ENCODE measurements around the gene CAV3. TPM values are rescaled to one million over a fixed set of nuclear protein-coding genes. Genes with fewer than 3 reads are reported as not detected.

CAV3 gene
- total RNA-seq, 1 donor from 2014 or later, result not detected

DNA sequence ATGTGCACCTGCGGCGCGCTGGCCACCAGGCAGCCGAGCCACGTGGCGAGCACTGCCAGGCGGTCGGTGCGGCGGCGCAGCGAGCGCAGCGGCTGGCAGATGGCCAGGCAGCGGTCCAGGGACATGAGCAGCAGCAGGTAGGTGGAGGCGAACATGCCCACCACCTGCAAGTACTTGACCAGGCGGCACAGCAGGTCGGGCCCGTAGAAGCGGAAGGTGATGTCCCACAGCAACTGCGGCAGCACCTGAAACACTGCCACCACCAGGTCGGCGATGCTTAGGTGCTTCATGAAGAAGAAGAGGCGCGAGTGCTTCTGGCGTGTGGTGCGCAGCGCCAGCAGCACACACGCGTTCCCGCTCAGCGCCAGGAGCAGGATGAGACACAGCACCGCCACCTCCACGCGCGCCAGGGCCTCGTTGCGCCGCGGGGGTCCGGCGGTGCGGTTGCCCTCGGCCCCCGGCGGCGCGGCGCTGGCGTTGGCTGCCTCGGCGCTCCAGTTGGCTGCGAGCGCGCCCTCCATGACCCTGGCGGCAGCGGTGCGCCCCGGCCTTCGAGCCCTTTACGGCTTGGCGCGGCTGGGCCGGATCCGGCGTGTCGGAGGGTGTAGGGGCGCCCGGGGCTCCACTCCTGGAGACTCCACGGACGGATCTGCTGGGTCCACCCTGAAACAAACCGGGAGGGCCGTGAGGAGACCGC lies 34.2 kb downstream of the CAV3 start:
- H3K9me3 Mint-ChIP-seq (ENCODE audit: unreplicated experiment), result no peaks in the 10 kb centered on the region
- H3K36me3 Mint-ChIP-seq (ENCODE audit: low read depth, unreplicated experiment), result no peaks in the 10 kb centered on the region
- peak; percentile 46 for DNase-seq (ENCODE audit: low spot score)
- no peak overlapping the region for H3K4me3 Mint-ChIP-seq (ENCODE audit: unreplicated experiment)
- no peak overlapping the region for H3K27ac Mint-ChIP-seq (ENCODE audit: unreplicated experiment)
- H3K27me3 Mint-ChIP-seq (ENCODE audit: unreplicated experiment), result peaks cover 13% of the 10 kb centered on the region
- H3K4me1 Mint-ChIP-seq (ENCODE audit: unreplicated experiment), result peaks cover 38% of the 10 kb centered on the region
- TF ChIP-seq, protein P1, sequence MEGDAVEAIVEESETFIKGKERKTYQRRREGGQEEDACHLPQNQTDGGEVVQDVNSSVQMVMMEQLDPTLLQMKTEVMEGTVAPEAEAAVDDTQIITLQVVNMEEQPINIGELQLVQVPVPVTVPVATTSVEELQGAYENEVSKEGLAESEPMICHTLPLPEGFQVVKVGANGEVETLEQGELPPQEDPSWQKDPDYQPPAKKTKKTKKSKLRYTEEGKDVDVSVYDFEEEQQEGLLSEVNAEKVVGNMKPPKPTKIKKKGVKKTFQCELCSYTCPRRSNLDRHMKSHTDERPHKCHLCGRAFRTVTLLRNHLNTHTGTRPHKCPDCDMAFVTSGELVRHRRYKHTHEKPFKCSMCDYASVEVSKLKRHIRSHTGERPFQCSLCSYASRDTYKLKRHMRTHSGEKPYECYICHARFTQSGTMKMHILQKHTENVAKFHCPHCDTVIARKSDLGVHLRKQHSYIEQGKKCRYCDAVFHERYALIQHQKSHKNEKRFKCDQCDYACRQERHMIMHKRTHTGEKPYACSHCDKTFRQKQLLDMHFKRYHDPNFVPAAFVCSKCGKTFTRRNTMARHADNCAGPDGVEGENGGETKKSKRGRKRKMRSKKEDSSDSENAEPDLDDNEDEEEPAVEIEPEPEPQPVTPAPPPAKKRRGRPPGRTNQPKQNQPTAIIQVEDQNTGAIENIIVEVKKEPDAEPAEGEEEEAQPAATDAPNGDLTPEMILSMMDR (IDR thresholded peaks at IDR 0.05; ENCODE audit: unreplicated experiment), result peak; percentile 23

DNA sequence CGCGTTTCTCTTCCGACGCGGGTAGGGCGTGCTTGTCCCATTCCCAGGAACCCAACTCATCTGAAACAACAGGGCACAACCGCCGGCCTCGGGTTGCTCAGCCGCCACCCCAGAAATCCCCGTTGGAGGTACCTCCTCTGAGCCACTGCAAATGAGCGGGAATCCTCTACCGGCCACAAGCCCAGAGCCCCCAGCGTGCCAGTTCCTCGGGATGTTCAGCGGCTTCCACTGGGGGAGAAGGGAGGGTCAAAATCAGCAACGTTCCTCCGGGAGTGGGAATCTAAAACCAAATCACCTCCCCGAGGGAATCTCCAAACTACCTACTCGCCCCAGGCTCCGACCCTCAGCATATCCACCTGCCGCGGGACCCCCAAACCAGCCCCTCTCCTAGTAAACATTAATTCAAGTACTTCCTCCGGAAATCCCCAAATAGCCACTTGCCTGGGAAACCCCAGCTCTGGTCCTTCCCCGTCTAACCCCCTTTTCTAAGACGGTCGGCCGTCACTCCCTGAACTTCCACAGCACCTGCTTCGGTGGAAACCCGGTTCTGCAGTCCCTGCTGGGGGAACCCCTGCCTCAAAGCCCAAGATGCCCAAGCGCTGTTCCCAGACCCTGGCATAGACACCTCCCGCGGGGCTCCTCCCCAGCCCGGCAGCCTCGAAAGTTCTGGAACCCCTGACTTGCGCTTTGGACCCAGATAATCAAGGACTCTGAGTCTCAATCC lies 34.9 kb downstream of the CAV3 start:
- Mint-ChIP-seq H3K9me3 (ENCODE audit: unreplicated experiment) (no peaks in the 10 kb centered on the region), H3K27ac (ENCODE audit: unreplicated experiment) (peak overlapping the region; percentile 9)
- no peak for DNase-seq (ENCODE audit: low spot score)

DNA sequence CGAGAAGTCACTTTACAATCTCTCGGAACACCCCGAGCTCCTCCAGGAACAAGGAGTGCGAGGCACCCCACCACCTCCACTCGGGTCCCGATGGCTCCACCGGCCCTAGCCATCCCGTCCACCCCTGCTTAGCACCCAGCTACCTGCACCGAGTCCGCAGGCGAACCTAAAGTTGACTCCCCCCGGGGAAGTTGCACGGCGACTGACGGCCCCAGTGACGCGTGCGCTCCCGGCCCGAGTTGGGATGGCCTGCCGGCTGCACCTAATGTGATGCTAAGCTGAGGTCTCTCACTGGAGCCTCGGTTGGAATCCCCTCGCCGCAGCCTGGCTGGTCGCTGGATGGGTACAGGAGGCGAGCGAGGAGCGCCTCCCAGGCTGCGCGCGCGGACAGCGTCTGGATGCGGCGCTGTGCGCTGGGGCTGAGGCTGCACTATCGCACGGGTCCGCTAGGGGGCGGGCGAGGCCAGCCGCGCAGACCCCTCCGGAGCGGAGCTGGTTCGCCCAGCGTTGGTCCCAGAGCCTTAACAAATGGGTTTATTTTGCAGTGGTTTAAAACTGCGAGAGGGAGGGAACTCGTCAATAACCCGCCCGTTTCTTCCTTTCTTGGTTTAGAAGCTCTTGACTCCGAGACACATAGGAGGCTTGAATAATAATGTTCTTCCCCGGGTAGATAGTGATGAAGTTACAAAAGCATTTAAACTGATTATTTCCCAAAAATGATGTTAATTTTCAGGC lies 35.7 kb downstream of the CAV3 start, which contains the start of gene OXTR:
TSS of gene OXTR (minus strand) at position 526 of the 735 bp plus-strand sequence. CDS start 1,426 bp downstream, outside the sequence.
- TF ChIP-seq, protein P1 (IDR thresholded peaks at IDR 0.05; ENCODE audit: unreplicated experiment), result peak; percentile 100
- peak; percentile 88 for DNase-seq (ENCODE audit: low spot score)
- peaks cover 13% of the 10 kb centered on the region for H3K27me3 Mint-ChIP-seq (ENCODE audit: unreplicated experiment)
- H3K36me3 Mint-ChIP-seq (ENCODE audit: low read depth, unreplicated experiment), result no peaks in the 10 kb centered on the region
- H3K9me3 Mint-ChIP-seq (ENCODE audit: unreplicated experiment), result no peaks in the 10 kb centered on the region
- peaks cover 38% of the 10 kb centered on the region for H3K4me1 Mint-ChIP-seq (ENCODE audit: unreplicated experiment)
- H3K27ac Mint-ChIP-seq (ENCODE audit: unreplicated experiment), result peak within 1 kb of the TSS; percentile 9
- peak within 1 kb of the TSS; percentile 80 for H3K4me3 Mint-ChIP-seq (ENCODE audit: unreplicated experiment)

More for the DNA sequence above, 34.9 kb downstream of the CAV3 start:
- Mint-ChIP-seq H3K4me3 (ENCODE audit: unreplicated experiment) (peak overlapping the region; percentile 68), H3K27me3 (ENCODE audit: unreplicated experiment) (peaks cover 13% of the 10 kb centered on the region), H3K36me3 (ENCODE audit: low read depth, unreplicated experiment) (no peaks in the 10 kb centered on the region), H3K4me1 (ENCODE audit: unreplicated experiment) (peaks cover 38% of the 10 kb centered on the region)
- TF ChIP-seq, protein P1 (IDR thresholded peaks at IDR 0.05; ENCODE audit: unreplicated experiment), result no peak

DNA sequence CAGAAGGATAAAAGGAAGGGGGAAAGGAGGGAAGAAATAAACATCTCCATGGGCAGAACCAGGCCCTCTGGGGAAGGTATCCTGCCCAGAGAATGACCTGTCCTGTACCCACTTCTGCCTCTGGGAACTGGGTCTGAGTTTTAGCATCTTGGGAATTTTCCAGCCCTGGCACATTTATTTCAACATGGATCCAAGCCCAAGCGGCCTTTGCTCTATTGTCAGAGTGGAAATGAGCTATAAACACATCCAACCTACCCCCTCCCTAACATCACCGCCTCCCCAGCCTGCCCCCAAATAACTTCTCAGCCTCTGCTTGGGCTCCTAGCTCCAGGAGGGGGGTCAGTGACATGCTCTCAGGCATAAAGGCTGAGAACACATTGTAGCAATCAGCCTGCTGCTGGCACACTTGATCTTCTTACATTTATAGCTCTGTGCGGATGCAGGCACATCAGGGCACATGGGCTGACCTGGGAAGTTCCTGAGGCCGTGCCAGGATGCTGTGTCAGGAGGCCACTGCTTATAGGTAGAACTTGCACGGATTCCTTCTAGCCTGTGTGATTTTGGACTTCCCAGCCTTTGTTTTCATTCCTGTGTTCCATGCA lies 40.4 kb downstream of the CAV3 start:
- H3K9me3 Mint-ChIP-seq (ENCODE audit: unreplicated experiment), result no peaks in the 10 kb centered on the region
- H3K4me3 Mint-ChIP-seq (ENCODE audit: unreplicated experiment), result no peak overlapping the region
- TF ChIP-seq, protein P1 (IDR thresholded peaks at IDR 0.05; ENCODE audit: unreplicated experiment), result no peak
- H3K36me3 Mint-ChIP-seq (ENCODE audit: low read depth, unreplicated experiment), result no peaks in the 10 kb centered on the region
- peaks cover 7% of the 10 kb centered on the region for H3K27me3 Mint-ChIP-seq (ENCODE audit: unreplicated experiment)
- peaks cover 26% of the 10 kb centered on the region for H3K4me1 Mint-ChIP-seq (ENCODE audit: unreplicated experiment)
- H3K27ac Mint-ChIP-seq (ENCODE audit: unreplicated experiment), result no peak overlapping the region
- no peak for DNase-seq (ENCODE audit: low spot score)
